ENCODE data around the gene HOGA1. TPM values are rescaled to one million over a fixed set of nuclear protein-coding genes. Genes with fewer than 3 reads are reported as not detected.

HOGA1 gene
- total and polyA plus RNA-seq, 2 of the 13 experiments (the other 11 are each of a cell fraction or from before 2014, with no cell fraction given) = 7.6 to 19.5 TPM

GRCh38 chr10:97650726-97651125, 66.5 kb downstream of the HOGA1 start:
- Histone ChIP-seq H3K27ac (ENCODE audit: extremely low read length, insufficient read depth, low read length) (no peak overlapping the region), H2AFZ (ENCODE audit: low read length) (no peak overlapping the region), H3K4me3 (replicated peaks in 1 of 3; ENCODE audit: insufficient read depth in 1 of 3, low read depth in 2 of 3, low read length in 3 of 3) (no peak overlapping the region), H3K4me2 (ENCODE audit: low read depth, low read length) (no peak overlapping the region), H3K36me3 (replicated peaks in 1 of 2; ENCODE audit: control insufficient read depth in 1 of 2, insufficient read depth in 2 of 2, low read length in 2 of 2) (peaks cover 15 to 40% of the 10 kb centered on the region in 2 experiments), H3K9me3 (ENCODE audit: low read length) (no peaks in the 10 kb centered on the region), H3K79me2 (ENCODE audit: insufficient read depth, low read length) (peaks cover 5% of the 10 kb centered on the region), H3K27me3 (ENCODE audit: control insufficient read depth in 1 of 2, insufficient read depth in 2 of 2, low read length in 2 of 2) (no peaks in the 10 kb centered on the region), H3K9ac (ENCODE audit: insufficient read depth, low read depth, low read length) (no peak overlapping the region), H4K20me1 (ENCODE audit: insufficient read depth, low read length) (no peaks in the 10 kb centered on the region), H3K4me1 (ENCODE audit: insufficient read depth, low read length) (peaks cover 16% of the 10 kb centered on the region; the same call in 1 of the 2 replicates)
- intact Hi-C loops (cut with micrococcal nuclease; ENCODE audit: unreplicated experiment) (no loop called here), in situ Hi-C loops (cut with HindIII; ENCODE audit: extremely low pct_ligation_motif_present, low pct_unique_long_range_greater_than_20kb) (no loop called here)
- WGBS (ENCODE audit: low lambda C conversion rate) = 93% methylated on average over 3 of the region's 3 CpGs
- ChIA-PET CTCF (ENCODE audit: low intra/inter-chr PET ratio, low total read pairs) (no interaction called here), POLR2A (no interaction called here)
- TF ChIP-seq NKX3-1 (CRISPR knock-in tag; IDR thresholded peaks at IDR 0.05) (no peak), ZFP36L2 (CRISPR knock-in tag; IDR thresholded peaks at IDR 0.05) (no peak), ZNF691 (CRISPR knock-in tag; IDR thresholded peaks at IDR 0.05; ENCODE audit: borderline replicate concordance, low read depth) (no peak), HOXD1 (CRISPR knock-in tag; IDR thresholded peaks at IDR 0.05) (no peak), ZKSCAN1 (IDR thresholded peaks at IDR 0.05; ENCODE audit: low read length) (no peak), ZNF543 (CRISPR knock-in tag; IDR thresholded peaks at IDR 0.05) (no peak), POLR2G (IDR thresholded peaks at IDR 0.05; ENCODE audit: low read depth, low read length) (no peak), ZSCAN22 (CRISPR knock-in tag; IDR thresholded peaks at IDR 0.05) (no peak), KLF12 (CRISPR knock-in tag; IDR thresholded peaks at IDR 0.05; ENCODE audit: borderline replicate concordance) (no peak), ZFAT (CRISPR knock-in tag; conservative IDR thresholded peaks at IDR 0.05) (no peak), ATF7 (IDR thresholded peaks at IDR 0.05) (no peak), ATF7 (CRISPR knock-in tag; IDR thresholded peaks at IDR 0.05) (no peak)
- FAIRE-seq (no peak), ATAC-seq (no peak), DNase-seq (ENCODE audit: low spot score) (no peak)
- BruUV-seq (replicated peaks) = no TSS peak

Measured in HepG2 (cell line).